Inferior parietal cortex (tissue), 1 donor: ENCODE data around the gene RNF112.
"Not testable (repeated sequence)": the region's sequence is repeated elsewhere in the genome, so short reads cannot be mapped to it uniquely, and the experiment has no call there.

Source experiments
- DNase-seq: peaks from one replicate; pipeline ENCODE4 v3.0.0-alpha.2; 2016; ENCODE audit errors: extremely low spot score

The RNF112 gene

DNA sequence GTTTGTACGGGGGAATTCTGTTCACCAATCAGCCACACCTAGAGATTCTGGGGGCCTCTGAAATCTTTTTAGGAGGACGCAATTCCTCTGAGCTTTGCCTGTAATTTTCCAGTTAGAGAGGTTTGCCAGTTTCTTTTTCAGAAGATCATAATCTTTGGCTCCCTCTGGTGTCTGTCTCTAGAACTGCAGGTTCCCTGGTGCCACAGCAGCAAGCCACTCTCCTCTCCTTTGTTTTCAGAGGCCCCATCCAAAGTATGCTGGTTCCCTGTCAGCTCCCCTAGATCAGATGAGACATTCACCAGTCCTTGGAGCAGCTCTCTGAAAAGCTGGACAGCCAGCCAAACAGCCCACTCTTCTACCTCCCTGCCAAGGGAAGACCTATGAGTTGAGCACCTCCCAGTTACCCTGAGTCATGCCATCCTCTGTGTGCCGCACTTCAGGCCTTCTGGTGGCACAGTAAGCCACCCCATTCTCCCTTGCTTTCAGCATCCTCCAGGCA is 36.1 kb downstream of the RNF112 start:
- peak; percentile 98 for DNase-seq

DNA sequence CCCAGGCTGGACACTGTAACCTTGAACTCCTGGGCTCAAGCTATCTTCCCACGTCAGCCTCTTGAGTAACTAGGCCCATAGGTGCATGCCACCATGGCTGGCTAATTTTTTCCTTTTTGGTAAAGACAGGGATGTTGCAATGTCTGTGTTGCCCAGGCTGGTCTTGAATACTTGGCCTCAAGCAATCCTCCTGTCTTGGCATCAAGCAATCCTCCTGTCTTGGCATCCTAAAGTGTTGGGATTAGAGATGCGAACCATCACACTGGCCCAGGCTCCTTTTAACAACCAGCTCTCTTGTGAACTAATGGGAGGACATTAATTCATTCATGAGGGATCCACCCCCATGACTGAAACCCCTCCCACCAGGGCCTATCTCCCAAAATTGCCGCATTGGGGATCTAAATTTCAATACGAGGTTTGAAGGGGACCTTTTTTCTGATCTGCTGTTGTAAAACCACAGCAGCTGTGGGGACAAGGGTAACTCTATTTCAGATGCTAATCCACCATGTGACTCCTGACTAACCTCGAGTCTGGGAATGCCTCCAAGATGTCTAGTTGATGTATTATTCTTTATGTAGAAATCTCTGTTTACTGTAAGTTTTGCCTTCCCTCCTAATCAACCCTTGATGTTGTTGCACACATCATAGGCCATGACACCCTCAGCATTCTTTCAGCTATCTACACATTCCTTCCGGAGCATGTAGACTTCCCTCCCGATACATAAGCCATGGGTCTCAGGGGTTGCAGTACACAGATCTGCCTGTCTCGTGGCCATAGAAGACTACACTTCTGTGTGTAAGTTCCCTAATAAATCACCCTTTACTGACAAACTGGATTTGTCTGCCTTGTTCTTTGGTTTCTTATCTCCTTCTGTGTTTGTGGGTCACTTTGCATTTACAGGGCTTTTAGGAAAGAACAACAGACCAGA is 37.6 kb downstream of the RNF112 start:
- peak; percentile 69 for DNase-seq

DNA sequence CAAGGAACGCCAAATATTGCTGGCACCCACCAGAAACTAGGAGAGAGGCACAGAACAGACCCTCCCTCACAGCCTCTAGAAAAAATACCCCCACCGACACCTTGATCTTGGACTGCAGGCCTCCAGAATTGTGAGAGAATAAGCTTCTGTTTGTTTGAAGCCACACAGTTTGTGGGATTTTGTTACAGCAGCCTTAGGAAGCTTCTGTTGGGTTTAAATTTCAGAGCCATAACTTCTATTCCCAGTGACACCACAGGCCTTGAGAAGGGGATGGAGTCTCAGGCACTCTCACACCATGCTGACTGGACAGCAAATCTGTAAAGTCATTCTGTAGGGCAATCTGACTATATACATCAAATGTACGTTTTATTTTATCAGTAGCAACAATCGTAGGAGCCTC is 38.6 kb downstream of the RNF112 start:
- no peak for DNase-seq

DNA sequence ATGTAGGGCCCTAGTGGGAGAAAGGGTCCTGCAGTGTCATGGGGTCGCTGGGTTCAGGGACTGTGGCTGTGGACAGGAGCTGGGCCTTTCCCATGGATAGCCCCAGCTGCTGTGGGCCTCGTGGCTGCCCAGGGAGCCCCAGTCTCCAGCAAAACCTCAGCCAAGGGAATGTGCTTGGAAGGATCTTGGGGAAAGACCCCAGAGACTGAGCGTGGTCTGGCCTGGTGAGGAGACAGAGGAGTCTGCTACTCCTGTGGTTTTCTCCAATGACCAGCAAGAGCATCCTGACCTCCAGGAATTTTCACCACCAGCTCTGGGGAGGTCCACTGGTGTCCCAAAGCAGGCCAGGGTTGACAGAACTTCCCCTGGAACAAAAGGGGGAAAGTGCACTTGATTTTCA is 42.3 kb downstream of the RNF112 start:
- DNase-seq, result no peak

DNA sequence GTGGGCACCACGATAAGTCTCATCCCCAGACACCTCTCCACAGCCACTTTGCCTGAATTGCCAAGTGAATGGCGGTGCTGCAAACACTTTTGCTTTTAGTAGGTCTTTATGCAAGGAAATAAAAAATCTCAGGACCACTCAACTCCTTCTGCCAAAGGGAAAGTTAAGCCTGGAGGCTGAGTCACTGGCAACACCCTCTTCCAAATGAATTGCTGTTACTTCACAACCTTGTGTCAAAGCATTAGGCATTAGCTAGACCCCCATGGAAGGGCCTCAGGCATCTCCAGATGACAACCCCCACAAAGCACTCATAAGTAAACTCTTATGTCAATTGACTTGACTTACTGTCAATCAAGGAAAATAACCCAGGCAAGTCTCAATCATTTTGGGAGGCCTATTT is 43.0 kb downstream of the RNF112 start:
- DNase-seq, result no peak

DNA sequence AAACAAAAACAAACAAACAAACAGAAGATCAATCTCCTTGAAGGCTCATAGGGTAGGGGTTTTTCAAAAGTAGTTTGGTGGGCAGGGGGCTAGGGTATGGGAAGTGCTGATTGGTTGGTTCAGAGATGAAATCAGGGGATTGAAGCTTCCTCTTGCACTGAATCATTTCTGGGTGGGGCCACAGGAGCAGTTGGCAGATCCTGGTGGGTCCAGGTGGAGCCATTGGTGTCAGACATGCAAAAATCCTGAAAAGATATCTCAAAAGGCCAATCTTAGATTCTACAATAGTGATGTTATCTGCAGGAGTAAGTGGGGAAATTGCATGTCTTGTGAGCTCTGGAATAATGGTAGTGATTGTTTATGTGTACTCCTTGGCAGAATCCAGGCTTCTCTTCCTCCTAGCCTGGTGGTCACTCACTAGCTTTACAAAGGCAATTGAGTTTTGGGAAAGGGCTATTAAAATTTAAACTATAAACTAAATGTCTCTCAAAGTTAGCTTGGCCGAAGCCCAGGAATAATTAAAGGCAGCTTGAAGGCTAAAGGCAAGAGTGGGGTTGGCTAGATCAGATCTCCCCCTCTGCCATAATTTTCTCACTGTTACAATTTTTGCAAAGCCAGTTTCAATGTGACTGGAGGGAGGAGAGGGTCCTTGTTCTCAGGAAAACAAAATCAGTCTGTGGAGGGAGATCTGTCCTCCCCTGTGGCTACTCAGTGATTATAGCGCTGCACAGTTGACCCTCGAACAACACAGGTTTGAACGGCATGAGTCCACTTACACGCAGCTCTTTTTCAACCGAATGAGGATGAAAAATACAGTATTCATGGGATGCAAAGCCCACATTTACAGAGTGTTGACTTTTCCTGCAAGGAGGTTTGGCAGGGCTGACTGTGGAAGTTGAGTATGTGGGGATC is 45.2 kb downstream of the RNF112 start:
- no peak for DNase-seq

DNA sequence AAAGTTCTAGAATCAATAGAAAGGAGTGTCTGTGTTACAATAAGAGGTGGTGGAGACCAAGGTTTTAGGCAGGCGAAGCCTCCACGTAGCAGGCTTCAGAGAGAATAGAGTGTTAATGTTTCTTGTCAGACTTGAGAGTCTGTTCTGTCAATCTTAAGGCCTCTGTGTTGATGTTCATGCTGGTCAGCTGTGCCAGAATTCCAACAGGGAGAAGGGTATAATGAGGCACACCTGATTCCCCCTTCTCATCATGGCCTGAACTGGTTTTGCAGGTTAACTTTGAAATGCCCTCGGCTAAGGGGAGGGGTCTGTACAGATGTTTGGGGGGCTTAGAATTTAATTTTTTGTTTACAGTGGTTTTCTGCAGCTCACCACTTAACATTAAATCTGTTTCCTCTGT is 46.0 kb downstream of the RNF112 start:
- DNase-seq, result no peak

DNA sequence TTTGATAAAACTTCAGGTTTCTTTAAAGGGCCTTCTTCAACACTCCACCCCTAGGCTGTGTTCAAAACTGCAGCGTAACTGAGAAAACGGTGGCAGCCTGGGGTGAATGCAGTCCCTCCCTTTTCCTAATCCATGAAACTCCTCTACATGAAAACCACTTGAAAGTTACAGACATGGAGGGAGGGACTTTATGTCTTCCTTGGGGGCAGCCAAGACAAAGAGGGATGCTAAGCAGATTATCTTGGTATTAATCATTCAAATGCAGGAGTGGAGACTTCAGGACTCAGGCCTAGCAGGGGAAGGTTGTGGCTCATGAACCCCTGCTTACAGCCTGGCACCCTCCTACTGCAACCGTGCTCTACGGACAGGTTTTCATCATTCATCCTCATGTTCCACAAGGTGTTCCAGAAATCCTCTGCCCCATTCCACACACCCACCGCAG is 46.8 kb downstream of the RNF112 start:
- DNase-seq, result no peak

DNA sequence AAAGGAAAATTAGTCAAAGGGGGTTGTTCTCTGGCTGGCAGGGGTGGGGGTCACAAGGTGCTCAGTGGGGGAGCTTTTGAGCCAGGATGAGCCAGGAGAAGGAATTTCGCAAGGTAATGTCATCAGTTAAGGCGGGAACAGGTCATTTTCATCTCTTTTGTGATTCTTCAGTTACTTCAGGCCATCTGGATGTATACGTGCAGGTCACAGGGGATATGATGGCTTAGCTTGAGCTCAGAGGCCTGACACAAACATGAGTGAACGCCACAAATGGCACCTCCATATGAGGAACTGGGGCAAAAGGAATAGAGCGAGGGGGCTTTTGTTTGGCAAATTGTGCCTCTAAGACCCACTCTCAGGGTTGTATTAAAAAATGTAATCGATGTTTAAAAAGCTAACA is 47.4 kb downstream of the RNF112 start:
- not testable (repeated sequence) for DNase-seq

DNA sequence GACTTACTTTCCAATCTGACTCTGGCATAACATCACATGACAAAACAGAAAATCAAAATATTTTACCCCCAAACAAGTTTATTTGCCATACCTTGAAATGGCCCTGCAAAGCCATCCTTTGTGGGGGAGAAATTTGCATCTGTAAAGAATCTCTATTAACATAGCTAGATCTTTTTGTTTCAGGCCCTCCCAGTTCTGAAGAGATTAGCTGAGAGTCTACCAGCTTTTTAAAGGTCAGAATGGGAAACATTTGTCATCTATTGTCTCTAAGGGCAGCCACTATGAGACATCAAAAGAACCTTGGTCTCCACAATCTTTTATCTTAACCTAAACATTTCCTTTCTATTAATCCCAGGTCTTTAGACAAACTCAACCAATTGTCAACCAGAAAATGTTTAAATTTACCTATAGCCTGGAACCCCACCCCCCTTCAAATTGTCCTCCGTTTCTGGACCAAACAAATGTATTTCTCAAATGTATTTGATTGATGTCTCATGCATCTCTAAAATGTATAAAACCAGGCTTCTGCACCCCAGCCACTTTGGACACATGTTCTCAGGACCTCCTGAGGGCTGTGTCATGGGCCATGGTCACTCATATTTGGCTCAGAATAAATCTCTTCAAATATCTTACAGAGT is 48.1 kb downstream of the RNF112 start:
- DNase-seq, result not testable (repeated sequence)

DNA sequence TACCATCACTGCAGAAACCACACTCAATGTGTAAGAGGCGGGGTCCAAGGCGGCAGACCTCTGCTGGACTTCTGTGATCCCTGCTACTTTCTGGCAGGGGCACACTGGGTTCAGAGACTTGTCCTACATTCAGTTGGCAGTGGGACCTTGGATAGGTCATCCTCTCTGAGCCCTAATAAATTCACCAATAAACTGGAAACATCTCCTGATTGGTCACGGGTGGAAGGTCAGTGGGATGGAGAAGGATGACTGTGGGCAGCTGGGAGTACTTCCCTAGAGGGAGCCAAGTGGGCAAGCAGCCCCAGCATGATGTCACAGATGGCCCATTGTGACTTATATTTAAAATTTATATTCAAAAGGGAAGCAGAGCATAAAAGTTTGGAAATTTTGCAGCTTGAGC is 49.7 kb downstream of the RNF112 start:
- DNase-seq, result peak; percentile 44

DNA sequence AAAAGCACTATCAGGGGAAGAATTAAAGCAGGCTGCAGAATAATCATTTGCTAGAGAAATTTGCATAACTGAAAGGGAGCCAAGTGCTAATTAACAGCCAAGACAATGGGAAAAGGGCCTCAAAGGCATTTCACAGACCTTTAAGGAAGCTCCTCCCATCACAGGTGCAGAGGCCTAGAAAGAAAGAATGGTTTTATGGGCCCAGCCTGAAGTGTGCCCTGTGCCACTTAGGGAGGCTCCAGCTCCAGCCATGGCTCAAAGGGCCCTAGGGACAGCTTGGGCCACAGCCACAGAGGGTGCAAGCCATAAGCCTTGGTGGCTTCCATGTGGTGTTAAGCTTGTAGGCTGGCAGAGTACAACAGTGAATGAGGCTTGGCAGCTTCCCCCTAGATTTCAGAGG is 50.1 kb downstream of the RNF112 start:
- DNase-seq, result peak; percentile 9

DNA sequence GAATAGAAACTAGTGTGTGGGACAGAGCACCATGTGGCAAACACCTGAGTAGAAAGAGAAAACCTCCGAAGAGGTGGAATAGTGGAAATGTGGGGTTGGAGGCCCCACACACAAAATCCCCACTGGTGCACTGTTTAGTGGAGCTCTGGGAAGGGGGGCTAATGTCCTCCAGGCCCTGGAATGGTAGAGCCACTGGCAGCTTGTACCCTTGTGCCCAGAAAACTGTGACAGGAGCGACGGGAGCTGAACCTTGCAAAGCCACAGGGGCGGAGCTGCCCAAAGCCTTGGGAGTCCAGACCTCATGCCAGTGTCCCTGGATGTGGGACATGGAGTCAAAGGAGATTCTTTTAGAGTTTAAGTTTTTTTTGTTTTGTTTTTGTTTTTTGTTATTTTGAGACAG is 50.6 kb downstream of the RNF112 start:
- DNase-seq, result no peak

DNA sequence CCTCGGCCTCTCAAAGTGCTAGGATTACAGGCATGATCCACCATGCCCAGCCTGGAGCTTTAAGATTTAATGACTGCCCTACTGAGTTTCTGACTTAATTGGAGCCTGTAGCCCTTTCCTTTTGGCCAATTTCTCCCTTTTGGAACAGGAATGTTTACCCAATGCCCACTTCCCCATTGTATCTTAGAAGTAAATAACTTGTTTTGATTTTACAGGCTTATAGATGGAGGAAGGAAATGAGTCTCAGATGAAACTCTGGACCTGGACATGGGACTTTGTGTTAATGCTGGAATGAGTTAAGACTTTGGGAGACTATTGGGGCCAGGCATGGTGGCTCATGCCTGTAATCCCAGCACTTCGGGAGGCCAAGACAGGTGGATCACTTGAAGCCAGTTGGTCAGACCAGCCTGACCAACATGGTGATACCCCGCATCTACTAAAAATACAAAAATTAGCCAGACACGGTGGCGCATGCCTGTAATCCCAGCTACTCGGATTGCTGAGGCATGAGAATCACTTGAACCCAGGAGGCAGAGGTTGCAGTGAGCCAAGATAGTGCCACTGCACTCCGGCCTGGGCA is 51.5 kb downstream of the RNF112 start:
- not testable (repeated sequence) for DNase-seq

DNA sequence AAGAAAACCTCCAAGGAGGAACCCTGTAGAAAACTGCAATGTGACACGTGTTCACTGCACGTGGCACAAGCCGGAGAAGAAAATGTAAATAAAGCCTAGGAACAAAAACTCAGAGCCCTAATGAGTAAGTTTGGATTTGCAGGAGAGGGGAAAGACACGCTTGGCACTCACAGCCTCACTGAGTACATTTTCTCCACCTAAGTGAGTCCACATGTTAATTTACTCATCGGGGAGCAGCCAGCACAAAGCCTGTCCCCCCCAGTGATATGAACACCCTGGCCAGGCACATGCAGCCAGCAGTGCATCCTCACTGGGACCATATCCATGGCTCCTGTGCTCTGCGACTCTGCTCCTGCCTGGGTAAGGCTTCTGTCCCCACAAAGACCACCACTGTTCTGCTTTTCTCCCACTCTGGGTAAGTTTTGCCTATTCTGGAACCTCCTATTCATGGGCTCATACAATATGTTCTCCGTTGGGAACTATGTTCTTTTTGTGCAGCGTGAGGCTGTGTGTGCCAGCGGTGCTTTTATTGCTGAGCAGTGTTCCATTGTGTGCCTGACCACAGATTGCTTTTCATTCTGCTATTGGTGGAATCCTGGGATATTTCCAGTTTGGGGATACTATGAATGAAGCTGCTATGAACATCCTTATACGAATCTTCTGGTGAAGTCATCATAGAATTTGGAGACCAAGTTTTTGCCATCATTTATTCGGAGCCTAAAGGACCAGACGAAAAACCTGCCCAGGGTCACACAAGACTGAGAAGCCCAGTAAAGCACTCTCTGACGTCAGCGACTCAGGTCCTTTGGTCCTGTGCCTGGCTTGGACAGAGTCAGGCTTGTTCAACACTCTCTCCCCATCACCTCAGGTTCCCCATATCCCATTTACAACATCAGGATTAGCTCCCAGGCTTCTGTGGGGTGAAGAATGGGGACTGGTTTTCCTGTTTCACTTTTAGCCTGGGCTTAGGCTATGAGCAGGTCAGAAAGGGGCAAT is 53.3 kb downstream of the RNF112 start:
- peak; percentile 44 for DNase-seq
